Activated T-helper 1 cell treated with anti-CD3 and anti-CD28 coated beads, Interleukin-12 subunit alpha, Interleukin-12 subunit beta, Interleukin-2, Interleukin-4 antibody, amounts not matched to agents 30 ng/mL and 10 ng/mL and 1 ng/mL, durations not matched to agents 14 hours and 24 hours and 36 hours (primary cell): ENCODE data around the gene GKN2. TPM values are rescaled to one million over a fixed set of nuclear protein-coding genes. Genes with fewer than 3 reads are reported as not detected.

Experiments used
- DNase-seq: peaks from one replicate; pipeline ENCODE4 v3.0.0; 2021; ENCODE audit warnings: low spot score
- H3K27ac Mint-ChIP-seq: one replicate; pipeline ENCODE4 v1.8.0; 2021; ENCODE audit warnings: mild to moderate bottlenecking, mixed read lengths
- H3K27me3 Mint-ChIP-seq: one replicate; pipeline ENCODE4 v1.8.0; 2022; ENCODE audit warnings: mild to moderate bottlenecking, moderate library complexity, mixed read lengths; ENCODE audit not compliant: insufficient read depth
- H3K36me3 Mint-ChIP-seq: one replicate; pipeline ENCODE4 v1.8.0; 2021; ENCODE audit warnings: low read depth, mixed read lengths
- H3K4me1 Mint-ChIP-seq: one replicate; pipeline ENCODE4 v1.8.0; 2021; ENCODE audit warnings: low read depth, mixed read lengths
- H3K4me3 Mint-ChIP-seq: one replicate; pipeline ENCODE4 v1.8.0; 2021; ENCODE audit warnings: mild to moderate bottlenecking, moderate library complexity, mixed read lengths
- H3K9me3 Mint-ChIP-seq: one replicate; pipeline ENCODE4 v1.8.0; 2021; ENCODE audit warnings: mixed read lengths
- intact Hi-C: fragments of 100-400 bp; cut with micrococcal nuclease; formaldehyde crosslinking; loops from one replicate; pipeline ENCODE4 v1.15.1; 2024
- total RNA-seq: library from RNA; stranded (reverse); gene quantifications from 2 replicates; pipeline ENCODE4 v1.2.3, GENCODE V29; 2022

Gene GKN2
- total RNA-seq, 1 donor from 2014 or later: not detected

DNA sequence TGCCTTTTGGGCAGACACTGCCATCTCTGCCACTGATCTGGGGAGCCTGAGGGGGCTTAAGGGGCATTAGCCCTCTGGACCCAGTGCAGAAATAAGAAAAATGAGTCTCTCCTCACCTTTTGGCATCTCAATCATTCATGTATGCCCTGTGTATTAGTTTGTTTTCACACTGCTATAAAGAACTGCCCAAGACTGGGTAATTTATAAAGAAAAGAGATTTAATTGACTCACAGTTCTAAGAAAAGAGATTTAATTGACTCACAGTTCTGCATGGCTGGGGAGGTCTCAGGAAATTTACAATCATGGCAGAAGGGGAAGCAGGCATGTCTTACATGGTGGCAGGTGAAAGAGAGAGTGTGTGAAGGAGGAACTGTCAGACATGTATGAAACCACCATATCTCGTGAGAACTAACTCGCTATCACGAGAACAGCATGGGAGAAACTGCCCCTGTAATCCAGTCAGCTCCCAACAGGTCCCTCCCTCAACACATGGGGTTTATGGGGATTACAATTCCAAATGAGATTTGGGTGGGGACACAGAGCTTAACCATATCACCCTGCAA lies 21.5 kb downstream of the GKN2 start:
- no peak for DNase-seq
- intact Hi-C loops: no loop called here
- Mint-ChIP-seq H3K36me3 (no peaks in the 10 kb centered on the region), H3K27ac (no peak overlapping the region), H3K4me1 (no peaks in the 10 kb centered on the region), H3K4me3 (no peak overlapping the region), H3K27me3 (peaks cover 28% of the 10 kb centered on the region), H3K9me3 (no peaks in the 10 kb centered on the region)

DNA sequence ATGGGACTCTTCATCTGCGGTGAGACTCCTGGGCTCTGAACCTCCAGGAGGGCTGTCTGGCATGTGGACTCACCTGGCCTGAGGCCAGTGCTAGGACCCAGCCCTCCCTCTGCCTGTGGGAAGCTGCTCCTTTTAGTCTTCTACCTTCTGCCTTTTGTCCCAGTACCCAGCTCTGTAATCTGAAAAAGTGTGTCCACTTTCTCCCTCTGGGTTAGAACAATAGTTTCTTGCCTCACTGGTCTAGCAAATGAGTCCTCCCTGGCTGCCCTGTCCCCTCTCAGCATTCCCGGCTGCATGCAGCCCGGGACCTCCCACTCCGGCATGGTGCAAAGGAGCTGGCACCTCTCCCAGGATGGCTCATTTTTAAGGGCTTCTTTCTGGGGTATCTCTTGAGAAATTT lies 25.9 kb downstream of the GKN2 start:
- intact Hi-C loops: no loop called here
- H3K36me3 Mint-ChIP-seq: no peaks in the 10 kb centered on the region
- peaks cover 12% of the 10 kb centered on the region for H3K4me1 Mint-ChIP-seq
- no peak overlapping the region for H3K27ac Mint-ChIP-seq
- DNase-seq: no peak
- H3K27me3 Mint-ChIP-seq: peaks cover 22% of the 10 kb centered on the region
- no peaks in the 10 kb centered on the region for H3K9me3 Mint-ChIP-seq
- no peak overlapping the region for H3K4me3 Mint-ChIP-seq

DNA sequence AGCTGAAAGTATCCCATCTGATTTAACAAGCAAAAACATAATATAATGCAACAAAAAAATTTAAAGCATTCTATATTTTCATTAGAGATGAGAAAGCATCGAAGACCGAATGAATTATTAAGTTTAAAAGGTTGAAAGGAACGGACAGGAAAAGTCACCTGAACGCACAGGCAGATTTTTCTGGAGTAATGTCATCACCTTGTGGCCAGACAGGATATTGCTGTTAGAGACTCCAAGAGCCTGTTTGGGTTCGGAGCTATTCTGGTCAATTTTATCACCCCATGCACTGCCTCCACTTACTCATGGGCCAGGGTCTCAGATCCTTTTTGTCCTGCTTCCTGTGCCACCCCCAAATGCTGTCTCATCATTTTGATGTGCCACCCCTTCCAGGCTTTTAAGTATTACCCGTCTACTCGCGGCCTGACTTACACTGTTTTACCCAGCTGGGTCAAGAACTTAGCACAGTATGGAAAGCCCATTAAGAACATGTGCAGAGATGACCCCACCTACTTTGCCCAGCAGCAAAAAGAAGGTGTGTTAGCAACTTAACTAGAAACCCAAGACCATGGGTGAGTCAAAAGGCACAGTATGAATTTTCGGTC lies 27.3 kb downstream of the GKN2 start:
- H3K9me3 Mint-ChIP-seq: no peaks in the 10 kb centered on the region
- H3K36me3 Mint-ChIP-seq: no peaks in the 10 kb centered on the region
- intact Hi-C loops: loop anchor here (1.0 kb wide), 6 partner anchors 17 to 462 kb away; no protein-coding TSS in a partner anchor
- H3K27me3 Mint-ChIP-seq: peaks cover 18% of the 10 kb centered on the region
- peaks cover 12% of the 10 kb centered on the region for H3K4me1 Mint-ChIP-seq
- H3K27ac Mint-ChIP-seq: no peak overlapping the region
- peak; percentile 34 for DNase-seq
- H3K4me3 Mint-ChIP-seq: no peak overlapping the region

DNA sequence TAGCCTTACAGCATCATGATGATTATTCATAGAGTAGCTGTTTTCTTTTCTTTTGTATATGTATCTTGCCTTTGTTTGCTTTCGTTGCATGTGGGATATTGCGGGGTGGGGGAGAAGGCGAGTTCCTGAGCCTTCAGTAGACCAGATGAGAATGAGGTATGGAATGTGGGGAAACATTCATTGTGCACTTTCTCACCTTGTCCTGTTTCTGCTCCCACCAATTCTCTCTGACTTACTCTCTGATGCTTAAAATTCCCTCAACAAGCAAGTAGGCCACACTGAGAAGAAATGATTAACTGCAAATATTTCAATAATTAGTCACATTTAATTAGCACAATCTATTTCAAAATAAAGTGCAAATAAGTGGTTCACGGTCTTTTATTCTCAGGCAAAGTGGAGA lies 31.0 kb downstream of the GKN2 start:
- no peaks in the 10 kb centered on the region for H3K36me3 Mint-ChIP-seq
- H3K4me1 Mint-ChIP-seq: peaks cover 23% of the 10 kb centered on the region
- intact Hi-C loops: no loop called here
- H3K27ac Mint-ChIP-seq: no peak overlapping the region
- no peak overlapping the region for H3K4me3 Mint-ChIP-seq
- no peaks in the 10 kb centered on the region for H3K9me3 Mint-ChIP-seq
- H3K27me3 Mint-ChIP-seq: peaks cover 5% of the 10 kb centered on the region
- DNase-seq: no peak

DNA sequence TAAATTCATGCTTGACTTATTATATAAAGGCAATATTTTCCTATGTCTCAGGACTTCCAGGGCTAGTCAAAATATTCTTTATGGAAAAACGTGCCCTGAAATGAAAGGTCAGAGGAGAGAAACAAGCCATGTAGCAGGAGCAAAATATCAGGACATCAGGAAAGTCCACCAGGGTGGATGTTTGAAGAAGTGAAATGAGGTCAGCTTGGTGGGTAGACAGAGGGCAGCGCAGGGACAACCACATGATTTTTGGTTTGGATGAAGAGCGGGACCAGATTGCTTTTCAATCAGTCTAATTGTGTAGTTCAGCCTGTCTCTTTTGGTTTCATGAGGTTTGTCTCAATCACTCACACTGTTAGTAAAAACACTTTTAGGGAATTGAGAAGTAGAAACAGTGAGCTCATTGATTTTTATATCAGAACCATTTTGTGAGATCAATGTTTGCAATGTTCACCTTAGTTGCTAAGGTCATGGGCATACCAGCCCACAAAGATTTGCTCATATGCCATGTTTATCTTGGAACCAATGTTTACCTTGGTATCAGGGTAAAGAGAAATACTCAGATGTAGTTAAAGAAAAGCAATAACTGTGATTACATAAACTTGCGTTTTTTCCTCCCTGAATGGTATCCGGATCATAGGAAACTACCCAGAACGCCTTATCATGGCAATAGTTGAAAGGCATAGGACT lies 32.1 kb downstream of the GKN2 start:
- H3K4me1 Mint-ChIP-seq: peaks cover 22% of the 10 kb centered on the region
- no peak for DNase-seq
- H3K27ac Mint-ChIP-seq: no peak overlapping the region
- peaks cover 3% of the 10 kb centered on the region for H3K27me3 Mint-ChIP-seq
- no peak overlapping the region for H3K4me3 Mint-ChIP-seq
- H3K9me3 Mint-ChIP-seq: no peaks in the 10 kb centered on the region
- intact Hi-C loops: no loop called here
- peaks cover 3% of the 10 kb centered on the region for H3K36me3 Mint-ChIP-seq

DNA sequence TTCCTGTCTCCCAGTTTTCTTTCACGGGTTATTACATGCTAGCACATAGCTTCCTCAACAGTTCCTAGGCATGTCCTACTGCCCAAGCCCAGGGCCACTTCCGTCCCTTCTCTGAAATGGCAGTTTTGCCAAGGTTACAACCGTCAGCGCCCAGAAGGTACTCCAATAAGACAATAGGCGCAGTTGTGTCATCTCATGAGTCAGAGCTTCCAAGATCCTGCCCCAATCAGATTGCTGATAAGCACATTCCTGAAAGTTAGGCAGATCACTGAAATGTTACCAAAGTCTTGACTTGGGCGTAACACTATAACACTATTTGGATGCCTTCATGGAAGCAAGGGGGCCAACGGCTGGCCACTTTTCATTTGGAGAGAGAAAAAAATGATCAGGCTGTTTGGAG lies 34.2 kb downstream of the GKN2 start:
- Mint-ChIP-seq H3K27me3 (no peaks in the 10 kb centered on the region), H3K36me3 (peaks cover 3% of the 10 kb centered on the region), H3K9me3 (no peaks in the 10 kb centered on the region), H3K27ac (no peak overlapping the region), H3K4me1 (peaks cover 11% of the 10 kb centered on the region), H3K4me3 (no peak overlapping the region)
- DNase-seq: no peak
- intact Hi-C loops: loop anchor here (10.0 kb wide), 1 partner anchor 534 kb away; no protein-coding TSS in a partner anchor

DNA sequence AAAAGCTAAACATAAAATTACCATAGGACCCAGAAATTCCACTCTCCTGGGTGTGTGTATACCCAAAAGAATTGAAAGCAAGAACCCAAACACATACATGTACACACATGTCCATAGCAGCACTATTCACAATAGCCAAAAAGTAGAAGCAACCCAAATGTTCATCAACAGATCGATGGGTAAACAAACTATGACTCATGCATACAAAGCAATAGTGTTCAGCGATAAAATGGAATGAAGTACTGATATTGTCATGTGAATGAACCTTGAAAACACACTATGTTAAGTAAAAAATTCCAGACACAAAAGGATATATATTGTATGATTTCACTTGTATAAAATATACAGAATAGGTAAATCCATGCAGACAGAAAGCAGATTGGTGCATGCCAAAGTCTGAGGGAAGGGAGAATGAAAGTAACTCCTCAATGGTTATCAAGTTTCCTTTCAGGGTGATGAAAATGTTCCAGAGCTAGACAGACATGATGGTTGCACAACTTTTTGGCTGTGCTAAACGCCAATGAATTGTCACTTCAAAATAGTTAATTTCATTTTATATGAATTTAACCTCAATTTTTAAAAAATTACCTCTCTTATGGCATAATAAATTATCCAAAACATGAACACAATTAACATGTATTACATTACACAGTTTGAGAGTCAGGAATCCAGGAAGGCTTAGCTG lies 35.5 kb downstream of the GKN2 start:
- intact Hi-C loops: loop anchor here (10.0 kb wide), 1 partner anchor 532 kb away; no protein-coding TSS in a partner anchor
- H3K4me3 Mint-ChIP-seq: no peak overlapping the region
- no peaks in the 10 kb centered on the region for H3K9me3 Mint-ChIP-seq
- H3K4me1 Mint-ChIP-seq: peaks cover 11% of the 10 kb centered on the region
- H3K27ac Mint-ChIP-seq: no peak overlapping the region
- no peak for DNase-seq
- peaks cover 3% of the 10 kb centered on the region for H3K36me3 Mint-ChIP-seq
- no peaks in the 10 kb centered on the region for H3K27me3 Mint-ChIP-seq

DNA sequence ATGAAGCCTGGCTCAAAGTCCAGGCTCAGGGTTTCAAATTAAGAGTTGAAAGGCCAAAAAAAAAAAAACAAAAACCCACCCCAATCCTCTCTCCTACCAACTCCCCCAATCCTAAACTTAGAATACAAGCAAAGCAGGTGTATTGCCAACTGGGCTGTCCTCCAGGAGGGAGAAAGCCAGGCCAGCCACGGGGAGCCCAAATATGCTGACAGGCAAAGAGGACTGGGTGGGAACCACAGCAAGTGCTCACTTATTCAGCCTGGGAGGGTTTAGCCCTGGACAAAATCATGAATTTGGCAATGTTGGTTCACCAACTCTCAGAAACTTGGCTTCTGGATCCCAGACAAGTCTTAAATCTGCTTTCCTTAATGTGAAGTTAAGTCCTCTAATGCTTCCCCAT lies 36.5 kb downstream of the GKN2 start:
- Mint-ChIP-seq H3K9me3 (no peaks in the 10 kb centered on the region), H3K36me3 (peaks cover 3% of the 10 kb centered on the region), H3K27ac (no peak overlapping the region), H3K4me1 (peaks cover 11% of the 10 kb centered on the region), H3K4me3 (no peak overlapping the region), H3K27me3 (no peaks in the 10 kb centered on the region)
- no peak for DNase-seq
- intact Hi-C loops: loop anchor here (10.0 kb wide), 1 partner anchor 531 kb away; no protein-coding TSS in a partner anchor

DNA sequence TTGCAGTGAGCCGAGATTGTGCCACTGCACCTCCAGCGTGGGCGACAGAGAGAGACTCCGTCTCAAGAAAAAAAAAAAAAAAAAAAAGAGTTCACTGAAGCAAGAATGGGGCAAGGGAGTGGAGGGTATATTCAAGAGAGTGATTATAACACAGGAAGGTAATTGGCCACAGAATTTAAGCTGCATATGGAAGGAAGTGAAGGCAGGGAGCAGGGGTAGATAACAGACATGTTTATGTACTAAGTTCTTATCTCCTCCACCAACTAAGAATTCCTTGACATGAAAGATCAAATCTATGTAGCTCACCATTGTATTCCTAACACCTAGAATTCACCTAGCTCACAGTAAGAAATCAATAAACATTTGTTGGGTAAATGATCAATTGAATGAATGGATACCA lies 37.3 kb downstream of the GKN2 start:
- H3K4me1 Mint-ChIP-seq: peaks cover 15% of the 10 kb centered on the region
- no peaks in the 10 kb centered on the region for H3K27me3 Mint-ChIP-seq
- DNase-seq: no peak
- H3K4me3 Mint-ChIP-seq: no peak overlapping the region
- H3K36me3 Mint-ChIP-seq: peaks cover 3% of the 10 kb centered on the region
- H3K9me3 Mint-ChIP-seq: no peaks in the 10 kb centered on the region
- intact Hi-C loops: loop anchor here (10.0 kb wide), 1 partner anchor 531 kb away; no protein-coding TSS in a partner anchor
- H3K27ac Mint-ChIP-seq: no peak overlapping the region

DNA sequence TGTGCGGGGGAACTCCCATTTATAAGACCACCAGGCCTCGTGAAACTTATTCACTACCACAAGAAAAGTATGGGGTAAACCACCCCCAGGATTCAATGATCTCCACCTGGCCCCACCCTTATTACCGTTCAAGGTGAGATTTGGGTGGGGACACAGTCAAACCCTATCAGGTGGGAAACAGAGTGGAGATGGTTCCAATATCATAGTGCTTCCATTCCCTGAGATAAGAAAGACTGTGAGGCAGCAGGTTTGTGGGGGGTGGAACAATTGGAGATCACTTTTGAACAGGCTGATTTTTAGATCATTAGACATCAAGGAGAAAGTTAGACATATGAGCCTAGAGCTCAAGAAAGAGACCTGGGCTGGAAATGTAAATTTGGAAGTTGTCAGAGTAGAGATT lies 39.3 kb downstream of the GKN2 start:
- intact Hi-C loops: loop anchor here (10.0 kb wide), 1 partner anchor 529 kb away; no protein-coding TSS in a partner anchor
- Mint-ChIP-seq H3K4me1 (peaks cover 31% of the 10 kb centered on the region), H3K27ac (no peak overlapping the region), H3K4me3 (no peak overlapping the region), H3K27me3 (no peaks in the 10 kb centered on the region), H3K36me3 (peaks cover 3% of the 10 kb centered on the region), H3K9me3 (no peaks in the 10 kb centered on the region)
- DNase-seq: no peak

DNA sequence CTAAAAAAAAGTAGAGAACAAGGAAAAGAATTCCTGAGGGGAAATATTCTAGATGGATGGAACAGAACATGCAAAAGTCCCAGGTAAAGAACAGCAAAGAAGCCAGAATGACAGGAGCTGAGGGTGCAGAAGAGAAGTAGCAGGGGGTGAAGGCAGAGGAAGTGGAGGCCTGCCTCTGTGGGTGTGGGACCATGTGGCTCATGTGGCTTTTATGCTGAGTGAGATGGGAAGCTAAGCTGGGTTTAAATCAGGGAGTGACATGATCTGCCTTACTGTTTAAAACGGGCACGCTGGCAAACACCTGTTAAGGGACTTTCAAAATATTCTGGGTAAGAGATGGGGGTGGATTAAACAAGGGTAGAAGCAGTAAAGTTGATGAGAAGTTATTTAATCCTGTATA lies 40.0 kb downstream of the GKN2 start:
- Mint-ChIP-seq H3K9me3 (no peaks in the 10 kb centered on the region), H3K27me3 (no peaks in the 10 kb centered on the region), H3K27ac (no peak overlapping the region), H3K4me3 (no peak overlapping the region), H3K4me1 (peaks cover 31% of the 10 kb centered on the region), H3K36me3 (peaks cover 3% of the 10 kb centered on the region)
- intact Hi-C loops: loop anchor here (10.0 kb wide), 1 partner anchor 528 kb away; no protein-coding TSS in a partner anchor
- peak; percentile 37 for DNase-seq

DNA sequence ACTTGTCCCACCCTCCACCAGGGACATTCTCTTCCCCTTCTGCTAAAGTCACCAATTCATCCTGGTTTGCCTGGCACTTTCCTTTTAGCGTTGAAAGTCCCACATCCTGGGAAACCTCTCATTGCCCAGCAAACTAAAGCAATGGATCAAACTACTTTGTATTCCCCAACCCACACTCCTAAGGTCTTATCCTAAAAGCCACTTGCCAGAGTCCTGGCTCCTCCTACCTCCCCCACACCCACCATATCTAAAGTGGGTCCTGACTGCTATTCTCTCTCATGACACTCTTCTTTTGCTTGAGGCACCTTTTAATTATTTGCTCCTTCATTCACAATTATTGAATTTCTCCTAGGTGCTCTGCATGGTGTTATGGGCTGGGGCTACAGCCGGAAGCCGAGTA lies 40.6 kb downstream of the GKN2 start:
- H3K27me3 Mint-ChIP-seq: no peaks in the 10 kb centered on the region
- no peak for DNase-seq
- H3K36me3 Mint-ChIP-seq: peaks cover 3% of the 10 kb centered on the region
- H3K27ac Mint-ChIP-seq: no peak overlapping the region
- intact Hi-C loops: loop anchor here (10.0 kb wide), 1 partner anchor 527 kb away; no protein-coding TSS in a partner anchor
- no peaks in the 10 kb centered on the region for H3K9me3 Mint-ChIP-seq
- peaks cover 33% of the 10 kb centered on the region for H3K4me1 Mint-ChIP-seq
- no peak overlapping the region for H3K4me3 Mint-ChIP-seq

DNA sequence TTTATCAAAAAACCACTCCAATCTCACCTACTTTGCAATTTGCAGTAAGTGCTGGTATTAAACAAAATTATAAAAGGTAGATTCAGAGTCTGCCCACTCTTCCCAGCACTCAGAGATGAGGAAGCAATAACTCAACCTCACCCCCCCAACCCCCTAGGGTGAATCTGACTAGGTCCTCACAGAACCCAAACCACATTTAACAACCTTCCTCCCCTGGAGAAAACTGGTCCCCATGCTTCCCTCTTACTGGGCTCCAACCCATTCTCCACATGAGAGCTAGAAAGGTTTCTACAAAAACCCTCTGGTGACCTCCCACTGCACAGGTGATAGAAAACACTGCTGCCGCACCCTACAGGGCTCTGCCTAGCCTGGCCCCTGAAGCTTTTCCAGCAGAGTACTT lies 41.0 kb downstream of the GKN2 start:
- no peaks in the 10 kb centered on the region for H3K27me3 Mint-ChIP-seq
- intact Hi-C loops: loop anchor here (10.0 kb wide), 1 partner anchor 527 kb away; no protein-coding TSS in a partner anchor

More for the DNA sequence above, 41.0 kb downstream of the GKN2 start:
- H3K4me3 Mint-ChIP-seq: no peak overlapping the region
- H3K36me3 Mint-ChIP-seq: peaks cover 3% of the 10 kb centered on the region
- no peaks in the 10 kb centered on the region for H3K9me3 Mint-ChIP-seq
- DNase-seq: no peak
- H3K27ac Mint-ChIP-seq: no peak overlapping the region
- peaks cover 33% of the 10 kb centered on the region for H3K4me1 Mint-ChIP-seq
